Glomerular endothelial cell (primary cell): ENCODE measurements around the gene HIP1R. TPM values are rescaled to one million over a fixed set of nuclear protein-coding genes. Genes with fewer than 3 reads are reported as not detected.

Experiments used
- DNase-seq: peaks from one replicate; pipeline ENCODE4 v3.0.0-alpha.2; 2011; ENCODE audit warnings: low read depth, low spot score; ENCODE audit errors: extremely low read depth
- total RNA-seq: library from RNA; depleted of rRNA; stranded (reverse); fragments of >200 nt; gene quantifications from 2 replicates; pipeline ENCODE4 v1.2.3, GENCODE V29; 2015

The HIP1R gene
- total RNA-seq, 1 donor from 2014 or later: 143 TPM

DNA sequence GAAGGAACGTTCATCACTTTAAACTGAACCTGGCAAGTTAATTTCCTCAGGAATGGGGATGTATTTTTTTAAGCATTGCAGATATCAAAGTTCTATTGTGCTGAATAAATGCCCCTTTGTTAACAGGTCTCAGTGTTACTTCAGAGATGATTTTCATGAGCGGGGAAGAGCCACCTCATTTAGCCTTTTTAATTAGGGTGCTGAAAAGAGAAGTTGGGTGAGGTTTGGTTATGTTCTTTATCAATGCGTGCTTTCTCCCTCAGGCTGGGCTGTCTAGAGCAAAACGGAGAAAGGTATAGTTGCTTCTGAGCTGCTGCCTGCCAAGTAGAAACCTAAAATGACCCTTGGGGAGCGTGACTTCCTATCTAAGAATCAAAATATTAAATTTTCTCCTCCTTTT, 8.0 kb upstream of the HIP1R start:
- DNase-seq: no peak

GRCh38 chr12:122830517-122831214, 4.6 kb upstream of the HIP1R start:
- no peak for DNase-seq

- DNase-seq: no peak
These were observed 945 bp upstream of the HIP1R start for GRCh38 chr12:122834104-122834920.

DNA sequence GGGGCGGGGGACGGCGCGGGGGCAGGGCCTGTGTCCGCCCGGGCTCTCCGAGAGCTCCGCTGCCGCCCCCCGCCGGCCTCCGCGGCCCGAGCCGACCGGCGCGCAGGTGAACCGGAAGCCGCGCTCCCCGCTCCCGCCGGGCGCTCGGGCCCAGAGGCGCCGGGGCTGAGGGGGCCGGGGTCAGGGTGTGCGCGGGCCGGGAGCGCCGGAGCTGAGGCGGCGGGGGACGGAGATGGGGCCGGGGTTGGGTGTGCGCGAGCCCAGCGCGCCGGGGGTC, 431 bp downstream of the HIP1R start:
- DNase-seq: no peak

DNA sequence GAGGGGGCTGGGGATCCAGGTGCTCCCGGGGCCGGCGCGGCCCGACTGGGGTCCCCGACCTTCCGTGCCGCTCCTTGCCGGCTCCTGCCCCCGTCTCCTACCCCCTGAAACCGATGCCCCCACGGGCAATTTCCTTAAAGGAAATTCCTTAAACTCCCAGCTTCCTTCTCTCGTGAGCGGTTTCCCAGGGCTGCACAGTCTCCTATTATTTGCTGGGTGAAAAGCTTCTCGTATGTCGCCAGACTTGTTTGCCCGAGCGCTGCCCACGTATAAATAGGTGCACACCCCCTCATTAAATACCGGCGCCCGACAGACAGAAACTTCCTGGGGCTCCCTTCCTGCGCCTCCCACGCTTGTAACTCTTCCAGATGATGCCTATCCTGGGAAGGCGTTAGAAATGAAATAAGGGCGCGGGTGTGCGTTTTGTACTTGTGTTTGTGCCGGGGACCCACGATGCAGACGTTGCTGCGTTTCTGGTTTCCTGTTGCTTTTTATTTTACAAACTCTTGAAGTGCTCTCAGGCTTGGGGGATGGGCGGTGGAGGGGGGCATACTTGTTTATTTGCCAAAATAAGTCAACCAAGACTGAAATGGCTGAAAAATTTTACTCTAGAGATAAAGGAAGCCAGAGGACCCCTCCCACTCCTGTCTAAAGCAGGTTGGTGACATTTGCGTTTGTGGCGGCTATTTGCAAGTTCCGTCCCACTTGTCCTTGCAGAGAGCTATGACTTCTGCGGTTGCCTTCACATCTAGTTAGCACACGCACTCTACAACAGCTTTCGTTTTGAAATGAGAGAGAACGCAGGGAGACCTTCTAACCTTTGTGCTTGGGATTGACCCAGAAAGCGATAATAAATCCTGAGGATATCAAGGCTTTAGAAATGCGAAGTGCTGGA, 1.0 kb downstream of the HIP1R start:
- DNase-seq: no peak

DNA sequence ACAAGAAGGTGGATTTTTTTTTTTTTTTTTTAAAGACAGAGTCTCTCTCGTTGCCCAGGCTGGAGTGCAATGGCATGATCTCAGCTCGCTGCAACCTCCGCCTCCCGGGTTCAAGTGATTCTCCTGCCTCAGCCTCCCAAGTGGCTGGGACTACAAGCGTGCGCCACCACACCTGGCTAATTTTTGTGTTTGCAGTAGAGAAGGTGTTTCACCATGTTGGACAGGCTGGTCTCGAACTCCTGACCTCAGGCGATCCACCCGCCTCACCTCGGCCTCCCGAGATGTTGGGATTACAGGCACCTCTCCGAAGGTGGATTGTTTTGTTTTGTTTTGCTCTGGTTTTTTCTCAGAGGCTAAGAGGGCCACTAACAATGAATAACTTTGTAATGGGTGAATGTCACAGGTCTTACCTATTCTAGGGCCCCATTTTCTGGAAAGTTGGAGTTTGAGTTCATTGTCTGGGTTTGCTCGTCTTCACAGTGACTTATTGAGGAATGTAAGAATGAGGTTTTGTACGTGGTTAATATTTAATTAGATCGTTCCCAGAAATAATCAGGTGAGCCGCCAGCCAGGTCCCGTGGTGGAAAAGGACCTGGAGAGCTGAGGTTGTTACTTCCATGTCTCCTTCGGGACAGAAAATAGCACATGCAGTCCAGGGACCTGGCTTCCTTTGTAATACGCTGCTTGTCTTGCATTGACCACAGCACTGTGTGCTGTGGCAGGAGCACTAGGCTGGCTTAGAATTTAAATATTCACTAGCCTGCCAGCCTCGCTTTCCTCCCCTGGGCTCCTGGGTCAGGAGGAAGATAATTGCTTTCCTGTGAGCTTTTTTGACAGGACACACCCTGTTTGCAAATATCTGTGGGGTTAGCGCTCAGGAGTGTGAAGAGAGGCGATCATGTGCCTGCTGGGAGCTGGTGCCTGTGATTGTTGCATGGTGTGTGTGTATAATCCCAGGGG, 2.3 kb downstream of the HIP1R start:
- DNase-seq: no peak

- no peak for DNase-seq
These were observed 3.6 kb downstream of the HIP1R start for GRCh38 chr12:122838841-122839240.

GRCh38 chr12:122839907-122840554, 4.8 kb downstream of the HIP1R start:
- no peak for DNase-seq

DNA sequence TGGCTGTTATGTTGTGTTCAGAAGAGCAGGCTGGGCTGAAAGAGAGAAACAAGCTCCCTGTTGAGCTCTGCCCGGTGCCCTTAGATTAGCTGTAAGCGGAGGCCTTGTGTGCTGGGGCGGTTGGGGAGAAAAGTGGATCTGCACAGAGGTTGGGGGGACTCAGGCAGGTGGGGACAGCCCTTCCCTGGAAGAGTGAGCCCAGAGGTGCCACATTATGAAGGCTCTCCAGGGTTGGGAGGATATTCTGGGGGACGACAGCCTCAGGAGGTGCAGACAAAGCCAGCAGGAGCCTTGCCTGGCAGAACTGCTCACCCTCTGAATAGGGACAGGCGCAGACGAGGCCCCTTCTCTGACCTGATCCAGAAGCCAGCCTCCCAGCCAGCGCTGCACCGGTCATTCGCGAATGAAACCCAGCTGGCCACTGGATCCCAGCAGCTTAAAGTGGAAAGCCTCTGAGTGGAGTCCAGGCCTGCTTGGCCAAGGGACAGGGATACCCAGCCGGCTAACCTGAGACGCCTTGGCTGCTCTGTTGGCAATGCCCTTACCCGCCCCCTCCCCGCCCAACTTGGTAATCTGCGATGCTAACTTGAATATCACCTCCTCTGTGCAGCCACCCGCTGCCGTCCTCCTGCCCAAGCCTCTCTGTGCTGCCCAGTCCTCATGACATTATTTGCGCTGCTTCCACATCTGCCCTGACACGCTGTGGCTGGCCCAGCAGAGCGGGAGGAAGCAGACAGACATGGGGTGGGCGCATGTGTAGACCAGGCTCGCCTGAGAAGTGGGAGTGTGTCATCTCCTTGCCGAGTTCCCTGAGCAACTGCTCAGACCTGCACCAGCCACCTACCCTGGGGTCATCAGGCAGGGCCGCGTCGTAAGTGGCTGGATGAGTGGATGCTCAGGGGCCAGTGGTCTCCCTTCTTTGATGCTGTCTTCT, 5.6 kb downstream of the HIP1R start:
- no peak for DNase-seq

DNA sequence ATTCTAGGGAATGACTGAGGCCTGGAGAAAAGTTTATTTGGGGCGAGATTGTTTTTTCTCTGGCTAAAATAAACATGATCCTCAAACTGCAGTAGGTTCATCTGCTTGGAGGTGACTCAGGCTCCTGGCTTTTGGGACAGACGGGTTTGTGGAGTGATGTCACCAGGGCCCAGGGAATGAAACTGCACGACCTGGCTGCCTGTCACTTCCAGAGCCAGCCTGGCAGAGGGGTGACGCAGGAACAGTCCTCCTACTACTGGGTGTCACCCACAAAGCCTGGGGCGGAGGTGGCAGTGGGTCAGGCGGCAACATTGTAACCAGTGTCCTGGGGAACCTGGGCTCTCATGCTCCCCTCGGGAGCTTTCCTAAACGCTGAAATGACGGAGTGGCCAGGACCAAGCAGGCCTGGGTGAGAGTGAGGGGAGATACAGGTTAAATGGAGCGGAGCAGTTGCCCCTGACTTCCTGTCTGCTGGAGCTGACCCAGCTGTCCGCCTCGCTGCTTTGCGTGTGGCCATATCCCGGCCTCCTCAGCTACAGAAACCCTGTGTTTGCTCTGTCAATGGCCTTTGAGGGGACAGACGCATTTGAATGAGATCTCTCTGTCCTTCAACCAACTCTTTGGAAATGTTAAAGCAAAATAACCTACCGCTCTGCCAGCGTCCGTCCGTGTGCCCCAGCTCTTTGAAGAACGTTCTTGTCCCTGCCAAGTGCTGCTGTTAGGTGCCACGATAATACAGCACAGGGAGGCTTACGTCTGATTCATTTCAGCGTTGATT, 6.5 kb downstream of the HIP1R start:
- no peak for DNase-seq

DNA sequence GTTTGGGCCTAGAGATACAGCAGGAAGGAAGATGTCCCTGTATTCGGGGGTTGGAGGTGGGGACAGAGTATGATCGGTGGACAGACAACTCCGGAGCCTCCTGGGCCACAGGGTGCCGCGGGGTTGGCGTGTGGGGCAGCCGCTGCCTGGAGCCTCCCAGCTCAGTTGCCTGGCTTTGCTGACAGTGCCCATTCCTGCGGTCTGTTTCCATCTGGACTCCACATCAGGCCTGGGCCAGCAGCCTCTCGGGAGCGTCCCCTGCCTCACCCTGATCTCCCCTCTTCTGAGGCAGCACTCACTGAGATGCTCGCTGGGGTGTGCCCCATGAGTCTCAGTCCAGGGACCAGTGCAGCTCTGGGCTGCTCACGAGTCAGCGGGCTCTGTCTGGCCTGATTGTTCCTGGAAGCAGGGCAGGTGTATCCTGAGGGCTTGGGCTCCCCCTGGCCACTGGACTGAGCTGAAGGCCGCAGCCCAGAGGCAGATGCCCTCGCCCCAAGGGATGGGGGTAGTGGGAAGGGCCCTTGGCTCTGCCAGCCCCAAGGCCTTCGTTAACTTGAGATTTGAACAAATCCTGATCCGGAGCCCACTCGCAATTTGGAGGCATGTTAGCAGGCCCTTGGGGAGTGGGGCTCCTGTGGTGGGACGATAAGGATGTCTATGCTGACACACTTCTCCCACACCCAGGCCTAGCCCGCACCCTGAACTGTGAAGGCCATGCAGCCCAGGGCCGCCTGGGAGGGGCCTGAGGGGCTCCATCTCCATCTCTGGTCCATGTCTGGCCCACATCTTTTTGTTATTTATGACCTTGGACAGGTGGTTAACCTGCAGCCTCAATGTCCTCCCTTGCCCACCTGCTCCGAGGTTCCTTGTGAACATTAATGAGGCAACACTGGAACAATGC, 7.5 kb downstream of the HIP1R start:
- DNase-seq: no peak

DNA sequence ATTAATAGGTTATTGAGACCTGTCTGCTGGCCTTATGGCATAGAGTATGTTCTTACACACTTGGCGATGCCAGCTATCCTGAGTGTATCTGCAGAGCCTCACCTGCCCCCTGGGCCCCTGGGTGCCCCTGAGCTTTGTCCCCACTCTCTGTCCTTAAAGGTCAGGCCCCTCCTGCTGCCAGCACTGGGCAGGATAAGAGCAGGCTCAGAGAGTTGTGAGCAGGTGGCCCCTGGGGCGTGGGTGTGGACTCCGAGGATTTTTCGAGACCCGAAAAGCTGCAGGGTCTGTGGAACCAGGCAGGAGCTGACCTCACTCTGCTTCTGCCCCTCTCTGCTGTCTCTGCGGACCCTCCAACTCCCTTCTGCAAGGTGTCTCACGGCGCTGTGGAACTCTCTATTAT, 8.2 kb downstream of the HIP1R start:
- no peak for DNase-seq

- no peak for DNase-seq
These were observed 9.2 kb downstream of the HIP1R start for GRCh38 chr12:122844366-122844971.

GRCh38 chr12:122845041-122845864, 10.0 kb downstream of the HIP1R start:
- DNase-seq: no peak

GRCh38 chr12:122845865-122846621, 10.8 kb downstream of the HIP1R start:
- no peak for DNase-seq
